ENCODE data around the gene CREG2.

CREG2 gene

GRCh38 chr2:101308432-101309210, 78.7 kb downstream of the CREG2 start, which contains the start of gene RNF149:
TSS of gene RNF149 (minus strand) at chr2:101308701. CDS start at chr2:101308588, 113 bp downstream.
- peak; percentile 67 to 72 for DNase-seq (ENCODE audit: low read depth in 2 of 2)

GRCh38 chr2:101307950-101308431, 79.3 kb downstream of the CREG2 start:
- no peak for DNase-seq (ENCODE audit: low read depth in 2 of 2)

GRCh38 chr2:101307503-101307902, 79.8 kb downstream of the CREG2 start:
- no peak for DNase-seq (ENCODE audit: low read depth in 2 of 2)

- DNase-seq (ENCODE audit: low read depth in 2 of 2), result no peak
Measured at GRCh38 chr2:101306410-101306809, 80.9 kb downstream of the CREG2 start.

- no peak for DNase-seq (ENCODE audit: low read depth in 2 of 2)
Measured at GRCh38 chr2:101305492-101306078, 81.7 kb downstream of the CREG2 start.

- no peak for DNase-seq (ENCODE audit: low read depth in 2 of 2)
Measured at GRCh38 chr2:101305035-101305434, 82.3 kb downstream of the CREG2 start.

- DNase-seq (ENCODE audit: low read depth in 2 of 2), result no peak
Measured at GRCh38 chr2:101303688-101304087, 83.6 kb downstream of the CREG2 start.

- DNase-seq (ENCODE audit: low read depth in 2 of 2), result no peak
Measured at GRCh38 chr2:101302016-101302415, 85.3 kb downstream of the CREG2 start.

- DNase-seq (ENCODE audit: low read depth in 2 of 2), result no peak
Measured at GRCh38 chr2:101300836-101301235, 86.5 kb downstream of the CREG2 start.

GRCh38 chr2:101300164-101300563, 87.1 kb downstream of the CREG2 start:
- DNase-seq (ENCODE audit: low read depth in 2 of 2), result no peak

- DNase-seq (ENCODE audit: low read depth in 2 of 2), result no peak
Measured at GRCh38 chr2:101299604-101300003, 87.7 kb downstream of the CREG2 start.

GRCh38 chr2:101297383-101297782, 89.9 kb downstream of the CREG2 start:
- no peak for DNase-seq (ENCODE audit: low read depth in 2 of 2)

- DNase-seq (ENCODE audit: low read depth in 2 of 2), result peak in 1 of 2 experiments; percentile 30
Measured at GRCh38 chr2:101296371-101296770, 90.9 kb downstream of the CREG2 start.

GRCh38 chr2:101295895-101296294, 91.4 kb downstream of the CREG2 start:
- DNase-seq (ENCODE audit: low read depth in 2 of 2), result peak in 1 of 2 experiments; percentile 15

Data from fibroblast of skin of left biceps (primary cell).